HG03095 (cell line): ENCODE data around the gene MUC21.

Source experiments
- ATAC-seq: cut with Tn5 transposase; IDR thresholded peaks from one replicate; pipeline ENCODE4 v1.9.1; 2021; ENCODE audit warnings: moderate library complexity; ENCODE audit not compliant: unreplicated experiment

Gene MUC21

GRCh38 chr6:30983439-30983838 is at the start of gene MUC21:
MUC21 (plus strand) TSS chr6:30983718; CDS start chr6:30983959, 241 bp downstream.
- ATAC-seq, result no peak

GRCh38 chr6:30935018-30935417 is 48.5 kb upstream of the MUC21 start:
- ATAC-seq, result no peak

- ATAC-seq, result no peak
Observed at GRCh38 chr6:30937265-30937664, 46.3 kb upstream of the MUC21 start.

- no peak for ATAC-seq
Observed at GRCh38 chr6:30938730-30939129, 44.8 kb upstream of the MUC21 start.

GRCh38 chr6:30939473-30939872 is 44.0 kb upstream of the MUC21 start:
- ATAC-seq, result no peak

- no peak for ATAC-seq
Observed at GRCh38 chr6:30940361-30940986, 43.0 kb upstream of the MUC21 start, which contains the start of gene MUCL3. MUCL3 (plus strand) TSS chr6:30940973; CDS start chr6:30941000, 27 bp downstream.

- no peak for ATAC-seq
Observed at GRCh38 chr6:30942338-30943060, 41.0 kb upstream of the MUC21 start.

GRCh38 chr6:30944051-30944450 is 39.5 kb upstream of the MUC21 start:
- no peak for ATAC-seq

GRCh38 chr6:30945281-30945680 is 38.2 kb upstream of the MUC21 start:
- no peak for ATAC-seq

- no peak for ATAC-seq
Observed at GRCh38 chr6:30947231-30947630, 36.3 kb upstream of the MUC21 start.

- no peak for ATAC-seq
Observed at GRCh38 chr6:30948811-30949210, 34.7 kb upstream of the MUC21 start.

- ATAC-seq, result no peak
Observed at GRCh38 chr6:30951907-30952469, 31.5 kb upstream of the MUC21 start.

GRCh38 chr6:30954631-30955366 is 28.7 kb upstream of the MUC21 start:
- no peak for ATAC-seq

- peak; percentile 52 for ATAC-seq
Observed at GRCh38 chr6:30955367-30956042, 28.0 kb upstream of the MUC21 start.

GRCh38 chr6:30957716-30958115 is 25.8 kb upstream of the MUC21 start:
- ATAC-seq, result no peak

- ATAC-seq, result no peak
Observed at GRCh38 chr6:30960907-30961673, 22.4 kb upstream of the MUC21 start.

GRCh38 chr6:30962716-30963115 is 20.8 kb upstream of the MUC21 start:
- no peak for ATAC-seq

GRCh38 chr6:30963641-30964040 is 19.9 kb upstream of the MUC21 start:
- no peak for ATAC-seq

GRCh38 chr6:30964075-30964474 is 19.4 kb upstream of the MUC21 start:
- ATAC-seq, result no peak

GRCh38 chr6:30965140-30965601 is 18.3 kb upstream of the MUC21 start:
- ATAC-seq, result no peak
